ENCODE data around the gene TNFRSF1A. TPM values are rescaled to one million over a fixed set of nuclear protein-coding genes. Genes with fewer than 3 reads are reported as not detected.
A peak's percentile ranks its signal among the peaks of the same experiment; 100 is the strongest.

Gene TNFRSF1A
- polyA plus RNA-seq, 1 donor (not counting 4 experiments of a cell fraction or from before 2014, with no cell fraction given), result 101 TPM

GRCh38 chr12:6356374-6356820 lies 14.5 kb upstream of the TNFRSF1A start:
- no peak overlapping the region for H2AFZ ChIP-seq (ENCODE audit: control insufficient read depth, low read length)

GRCh38 chr12:6355491-6356373 lies 13.9 kb upstream of the TNFRSF1A start:
- dilution Hi-C loops (cut with MboI; ENCODE audit: extremely low pct_ligation_motif_present, low sequenced_read_pairs), result no loop called here
- Histone ChIP-seq H3K4me1 (ENCODE audit: control insufficient read depth, extremely low read depth, insufficient read depth, low read length) (no peaks in the 10 kb centered on the region), H3K79me2 (ENCODE audit: control insufficient read depth, insufficient read depth, low read length) (no peaks in the 10 kb centered on the region), H4K20me1 (ENCODE audit: control insufficient read depth, extremely low read depth, insufficient read depth, low read length) (no peaks in the 10 kb centered on the region), H3K4me2 (ENCODE audit: control insufficient read depth, extremely low read depth, insufficient read depth, low read depth, low read length) (no peak overlapping the region), H3K36me3 (ENCODE audit: control insufficient read depth in 2 of 2, extremely low read depth in 1 of 2, insufficient read depth in 2 of 2, low read length in 2 of 2) (peaks cover 0 to 2% of the 10 kb centered on the region in 2 experiments), H3K9ac (ENCODE audit: control insufficient read depth, extremely low read depth, insufficient read depth, low read length) (no peak overlapping the region), H3K9me3 (ENCODE audit: control insufficient read depth, low read depth, low read length) (no peaks in the 10 kb centered on the region), H3K27ac (ENCODE audit: control insufficient read depth, insufficient read depth, low read length) (no peak overlapping the region), H2AFZ (ENCODE audit: control insufficient read depth, low read length) (no peak overlapping the region), H3K4me3 (ENCODE audit: control insufficient read depth in 2 of 3, extremely low read depth in 1 of 3, insufficient read depth in 2 of 3, low read depth in 1 of 3, low read length in 3 of 3) (no peak overlapping the region), H3K9me1 (ENCODE audit: control insufficient read depth, extremely low read depth, insufficient read depth, low read length) (peaks cover 4% of the 10 kb centered on the region), H3K27me3 (ENCODE audit: control insufficient read depth, extremely low read depth, insufficient read depth, low read length) (no peaks in the 10 kb centered on the region)
- FAIRE-seq, result no peak
- TF ChIP-seq CTCF (optimal IDR thresholded peaks at IDR 0.05 in 1 of 3, IDR thresholded peaks at IDR 0.05 in 1 of 3, conservative IDR thresholded peaks at IDR 0.05 in 1 of 3; ENCODE audit: extremely low read depth in 1 of 3, insufficient read depth in 2 of 3, low read length in 3 of 3) (peak in 2 of 3 experiments; percentile 47 to 72), EZH2 (IDR thresholded peaks at IDR 0.05; ENCODE audit: low read length) (no peak)
- DNase-seq (ENCODE audit: low read depth, low spot score), result no peak

More at GRCh38 chr12:6356374-6356820, 14.5 kb upstream of the TNFRSF1A start:
- FAIRE-seq (no peak), DNase-seq (ENCODE audit: low read depth, low spot score) (no peak)
- Histone ChIP-seq H4K20me1 (ENCODE audit: control insufficient read depth, extremely low read depth, insufficient read depth, low read length) (no peaks in the 10 kb centered on the region), H3K36me3 (ENCODE audit: control insufficient read depth in 2 of 2, extremely low read depth in 1 of 2, insufficient read depth in 2 of 2, low read length in 2 of 2) (peaks cover 0 to 2% of the 10 kb centered on the region in 2 experiments), H3K9me1 (ENCODE audit: control insufficient read depth, extremely low read depth, insufficient read depth, low read length) (peaks cover 4% of the 10 kb centered on the region), H3K27me3 (ENCODE audit: control insufficient read depth, extremely low read depth, insufficient read depth, low read length) (no peaks in the 10 kb centered on the region), H3K4me2 (ENCODE audit: control insufficient read depth, extremely low read depth, insufficient read depth, low read depth, low read length) (no peak overlapping the region), H3K4me3 (ENCODE audit: control insufficient read depth in 2 of 3, extremely low read depth in 1 of 3, insufficient read depth in 2 of 3, low read depth in 1 of 3, low read length in 3 of 3) (no peak overlapping the region), H3K9ac (ENCODE audit: control insufficient read depth, extremely low read depth, insufficient read depth, low read length) (no peak overlapping the region), H3K9me3 (ENCODE audit: control insufficient read depth, low read depth, low read length) (no peaks in the 10 kb centered on the region), H3K27ac (ENCODE audit: control insufficient read depth, insufficient read depth, low read length) (no peak overlapping the region), H3K79me2 (ENCODE audit: control insufficient read depth, insufficient read depth, low read length) (no peaks in the 10 kb centered on the region), H3K4me1 (ENCODE audit: control insufficient read depth, extremely low read depth, insufficient read depth, low read length) (no peaks in the 10 kb centered on the region)
- no peak for TF ChIP-seq EZH2 (IDR thresholded peaks at IDR 0.05; ENCODE audit: low read length)
- no peak for TF ChIP-seq CTCF (optimal IDR thresholded peaks at IDR 0.05 in 1 of 3, IDR thresholded peaks at IDR 0.05 in 1 of 3, conservative IDR thresholded peaks at IDR 0.05 in 1 of 3; ENCODE audit: extremely low read depth in 1 of 3, insufficient read depth in 2 of 3, low read length in 3 of 3)
- dilution Hi-C loops (cut with MboI; ENCODE audit: extremely low pct_ligation_motif_present, low sequenced_read_pairs), result no loop called here

Measured in keratinocyte (primary cell).